H1 (cell line): ENCODE results near the gene NOP9. TPM values are rescaled to one million over a fixed set of nuclear protein-coding genes. Genes with fewer than 3 reads are reported as not detected.

Source experiments
- polyA plus RNA-seq, 7 experiments: library from polyadenylated mRNA; depleted of rRNA in 3 of 7; stranded (reverse) in 5 of 7; unstranded in 2 of 7; fragments of >200 nt in 5 of 7; fragments of 200-250 nt in 2 of 7; gene quantifications; 1 replicate in 5 of 7; 2 replicates in 1 of 7; 4 replicates in 1 of 7; pipeline versions ENCODE4 v1.2.1 to v1.2.3, GENCODE V29; 2011 to 2013; ENCODE audit warnings: missing spikeins in 2 of 7, mixed read lengths in 2 of 7
- total RNA-seq: library from RNA; stranded (reverse); fragmentation: NEBNext Ultra II Directional; extraction: Animal tissue kit (Norgen Biotek cat#: 25700); gene quantifications from 2 replicates; pipeline ENCODE4 v1.2.1, GENCODE V29; 2021
- TF ChIP-seq, protein P1 (sequence below): fragments of 300-600 bp; sonication (generic); IDR thresholded peaks from 2 replicates; pipeline ENCODE4 v1.7.1; 2012; ENCODE audit warnings: low read length, moderate library complexity, mild to moderate bottlenecking, inconsistent platforms; ENCODE audit not compliant: insufficient replicate concordance

NOP9 gene
- total and polyA plus RNA-seq, 2 of the 8 experiments (the other 6 are each of a cell fraction or from before 2014, with no cell fraction given): 17.8 to 34.8 TPM

DNA sequence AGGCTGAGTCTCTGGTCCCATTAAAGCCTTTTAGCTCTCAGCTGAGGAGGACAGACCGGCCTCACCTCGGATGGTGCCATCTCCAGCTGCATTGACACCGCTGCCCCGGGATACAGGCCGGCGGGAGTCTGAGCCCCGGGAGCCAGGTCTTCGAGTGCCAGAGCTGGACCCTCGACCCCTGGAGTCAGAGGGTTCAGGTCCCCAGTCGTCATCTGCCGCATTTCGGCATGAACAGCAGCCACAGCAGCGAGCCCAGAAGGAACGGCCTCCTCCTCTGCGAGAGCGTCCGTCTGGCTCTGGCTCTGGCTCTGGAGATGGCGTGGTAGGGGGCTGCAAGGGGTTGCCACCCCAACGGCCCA is 37.7 kb upstream of the NOP9 start (continued):
- TF ChIP-seq, protein P1, sequence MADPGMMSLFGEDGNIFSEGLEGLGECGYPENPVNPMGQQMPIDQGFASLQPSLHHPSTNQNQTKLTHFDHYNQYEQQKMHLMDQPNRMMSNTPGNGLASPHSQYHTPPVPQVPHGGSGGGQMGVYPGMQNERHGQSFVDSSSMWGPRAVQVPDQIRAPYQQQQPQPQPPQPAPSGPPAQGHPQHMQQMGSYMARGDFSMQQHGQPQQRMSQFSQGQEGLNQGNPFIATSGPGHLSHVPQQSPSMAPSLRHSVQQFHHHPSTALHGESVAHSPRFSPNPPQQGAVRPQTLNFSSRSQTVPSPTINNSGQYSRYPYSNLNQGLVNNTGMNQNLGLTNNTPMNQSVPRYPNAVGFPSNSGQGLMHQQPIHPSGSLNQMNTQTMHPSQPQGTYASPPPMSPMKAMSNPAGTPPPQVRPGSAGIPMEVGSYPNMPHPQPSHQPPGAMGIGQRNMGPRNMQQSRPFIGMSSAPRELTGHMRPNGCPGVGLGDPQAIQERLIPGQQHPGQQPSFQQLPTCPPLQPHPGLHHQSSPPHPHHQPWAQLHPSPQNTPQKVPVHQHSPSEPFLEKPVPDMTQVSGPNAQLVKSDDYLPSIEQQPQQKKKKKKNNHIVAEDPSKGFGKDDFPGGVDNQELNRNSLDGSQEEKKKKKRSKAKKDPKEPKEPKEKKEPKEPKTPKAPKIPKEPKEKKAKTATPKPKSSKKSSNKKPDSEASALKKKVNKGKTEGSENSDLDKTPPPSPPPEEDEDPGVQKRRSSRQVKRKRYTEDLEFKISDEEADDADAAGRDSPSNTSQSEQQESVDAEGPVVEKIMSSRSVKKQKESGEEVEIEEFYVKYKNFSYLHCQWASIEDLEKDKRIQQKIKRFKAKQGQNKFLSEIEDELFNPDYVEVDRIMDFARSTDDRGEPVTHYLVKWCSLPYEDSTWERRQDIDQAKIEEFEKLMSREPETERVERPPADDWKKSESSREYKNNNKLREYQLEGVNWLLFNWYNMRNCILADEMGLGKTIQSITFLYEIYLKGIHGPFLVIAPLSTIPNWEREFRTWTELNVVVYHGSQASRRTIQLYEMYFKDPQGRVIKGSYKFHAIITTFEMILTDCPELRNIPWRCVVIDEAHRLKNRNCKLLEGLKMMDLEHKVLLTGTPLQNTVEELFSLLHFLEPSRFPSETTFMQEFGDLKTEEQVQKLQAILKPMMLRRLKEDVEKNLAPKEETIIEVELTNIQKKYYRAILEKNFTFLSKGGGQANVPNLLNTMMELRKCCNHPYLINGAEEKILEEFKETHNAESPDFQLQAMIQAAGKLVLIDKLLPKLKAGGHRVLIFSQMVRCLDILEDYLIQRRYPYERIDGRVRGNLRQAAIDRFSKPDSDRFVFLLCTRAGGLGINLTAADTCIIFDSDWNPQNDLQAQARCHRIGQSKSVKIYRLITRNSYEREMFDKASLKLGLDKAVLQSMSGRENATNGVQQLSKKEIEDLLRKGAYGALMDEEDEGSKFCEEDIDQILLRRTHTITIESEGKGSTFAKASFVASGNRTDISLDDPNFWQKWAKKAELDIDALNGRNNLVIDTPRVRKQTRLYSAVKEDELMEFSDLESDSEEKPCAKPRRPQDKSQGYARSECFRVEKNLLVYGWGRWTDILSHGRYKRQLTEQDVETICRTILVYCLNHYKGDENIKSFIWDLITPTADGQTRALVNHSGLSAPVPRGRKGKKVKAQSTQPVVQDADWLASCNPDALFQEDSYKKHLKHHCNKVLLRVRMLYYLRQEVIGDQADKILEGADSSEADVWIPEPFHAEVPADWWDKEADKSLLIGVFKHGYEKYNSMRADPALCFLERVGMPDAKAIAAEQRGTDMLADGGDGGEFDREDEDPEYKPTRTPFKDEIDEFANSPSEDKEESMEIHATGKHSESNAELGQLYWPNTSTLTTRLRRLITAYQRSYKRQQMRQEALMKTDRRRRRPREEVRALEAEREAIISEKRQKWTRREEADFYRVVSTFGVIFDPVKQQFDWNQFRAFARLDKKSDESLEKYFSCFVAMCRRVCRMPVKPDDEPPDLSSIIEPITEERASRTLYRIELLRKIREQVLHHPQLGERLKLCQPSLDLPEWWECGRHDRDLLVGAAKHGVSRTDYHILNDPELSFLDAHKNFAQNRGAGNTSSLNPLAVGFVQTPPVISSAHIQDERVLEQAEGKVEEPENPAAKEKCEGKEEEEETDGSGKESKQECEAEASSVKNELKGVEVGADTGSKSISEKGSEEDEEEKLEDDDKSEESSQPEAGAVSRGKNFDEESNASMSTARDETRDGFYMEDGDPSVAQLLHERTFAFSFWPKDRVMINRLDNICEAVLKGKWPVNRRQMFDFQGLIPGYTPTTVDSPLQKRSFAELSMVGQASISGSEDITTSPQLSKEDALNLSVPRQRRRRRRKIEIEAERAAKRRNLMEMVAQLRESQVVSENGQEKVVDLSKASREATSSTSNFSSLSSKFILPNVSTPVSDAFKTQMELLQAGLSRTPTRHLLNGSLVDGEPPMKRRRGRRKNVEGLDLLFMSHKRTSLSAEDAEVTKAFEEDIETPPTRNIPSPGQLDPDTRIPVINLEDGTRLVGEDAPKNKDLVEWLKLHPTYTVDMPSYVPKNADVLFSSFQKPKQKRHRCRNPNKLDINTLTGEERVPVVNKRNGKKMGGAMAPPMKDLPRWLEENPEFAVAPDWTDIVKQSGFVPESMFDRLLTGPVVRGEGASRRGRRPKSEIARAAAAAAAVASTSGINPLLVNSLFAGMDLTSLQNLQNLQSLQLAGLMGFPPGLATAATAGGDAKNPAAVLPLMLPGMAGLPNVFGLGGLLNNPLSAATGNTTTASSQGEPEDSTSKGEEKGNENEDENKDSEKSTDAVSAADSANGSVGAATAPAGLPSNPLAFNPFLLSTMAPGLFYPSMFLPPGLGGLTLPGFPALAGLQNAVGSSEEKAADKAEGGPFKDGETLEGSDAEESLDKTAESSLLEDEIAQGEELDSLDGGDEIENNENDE: no peak
